Esophagus muscularis mucosa (tissue), 3 donors: ENCODE measurements around the gene USP48.

ENCODE experiments used
- POLR2A ChIP-seq: fragments of 450-650 bp; IDR thresholded peaks from one replicate; pipeline ENCODE4 v1.6.1; 2017; ENCODE audit warnings: antibody characterized with exemption, moderate library complexity, mild to moderate bottlenecking, low read depth
- TF ChIP-seq, protein P1 (sequence below), 3 experiments: fragments of 200-600 bp in 2 of 3; fragments of 450-650 bp in 1 of 3; sonication (generic) in 2 of 3; IDR thresholded peaks; one replicate each; pipeline ENCODE4 v1.5.1; 2017 to 2019; ENCODE audit warnings: antibody characterized with exemption in 3 of 3, mild to moderate bottlenecking in 2 of 3, moderate library complexity in 1 of 3

DNA sequence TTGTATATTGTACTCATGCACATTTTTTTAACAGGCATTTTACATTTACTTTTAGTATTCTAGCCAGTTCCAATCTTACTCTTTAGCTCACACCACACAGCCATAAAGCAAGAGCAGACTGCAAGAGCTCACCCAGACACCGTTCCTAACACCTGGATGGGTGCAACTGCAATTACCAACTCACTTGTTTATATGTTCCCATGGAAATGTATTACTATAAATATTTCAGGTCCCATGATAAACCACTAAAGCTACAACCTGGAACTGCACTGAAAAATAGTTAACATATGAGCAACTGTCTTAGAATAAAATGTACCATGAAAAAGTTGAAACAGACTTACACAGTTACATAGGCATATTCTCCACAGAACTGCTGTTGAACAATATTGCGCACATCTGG lies 30.8 kb downstream of the USP48 start:
- TF ChIP-seq POLR2A: no peak
- TF ChIP-seq, protein P1, sequence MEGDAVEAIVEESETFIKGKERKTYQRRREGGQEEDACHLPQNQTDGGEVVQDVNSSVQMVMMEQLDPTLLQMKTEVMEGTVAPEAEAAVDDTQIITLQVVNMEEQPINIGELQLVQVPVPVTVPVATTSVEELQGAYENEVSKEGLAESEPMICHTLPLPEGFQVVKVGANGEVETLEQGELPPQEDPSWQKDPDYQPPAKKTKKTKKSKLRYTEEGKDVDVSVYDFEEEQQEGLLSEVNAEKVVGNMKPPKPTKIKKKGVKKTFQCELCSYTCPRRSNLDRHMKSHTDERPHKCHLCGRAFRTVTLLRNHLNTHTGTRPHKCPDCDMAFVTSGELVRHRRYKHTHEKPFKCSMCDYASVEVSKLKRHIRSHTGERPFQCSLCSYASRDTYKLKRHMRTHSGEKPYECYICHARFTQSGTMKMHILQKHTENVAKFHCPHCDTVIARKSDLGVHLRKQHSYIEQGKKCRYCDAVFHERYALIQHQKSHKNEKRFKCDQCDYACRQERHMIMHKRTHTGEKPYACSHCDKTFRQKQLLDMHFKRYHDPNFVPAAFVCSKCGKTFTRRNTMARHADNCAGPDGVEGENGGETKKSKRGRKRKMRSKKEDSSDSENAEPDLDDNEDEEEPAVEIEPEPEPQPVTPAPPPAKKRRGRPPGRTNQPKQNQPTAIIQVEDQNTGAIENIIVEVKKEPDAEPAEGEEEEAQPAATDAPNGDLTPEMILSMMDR (IDR thresholded peaks at IDR 0.05): no peak
